ENCODE results near the gene GNAQ.
"Not testable (repeated sequence)": the region's sequence is repeated elsewhere in the genome, so short reads cannot be mapped to it uniquely, and the experiment has no call there.

The GNAQ gene

GRCh38 chr9:78062710-78063109, 31.1 kb upstream of the GNAQ start:
- no peak for TF ChIP-seq CTCF (IDR thresholded peaks at IDR 0.05; ENCODE audit: borderline replicate concordance, insufficient read depth, low read depth, low read length)
- H3K4me3 ChIP-seq (ENCODE audit: low read depth, low read length) = no peak overlapping the region

- H3K4me3 ChIP-seq (ENCODE audit: low read depth, low read length) = not testable (repeated sequence)
Observed at GRCh38 chr9:78054218-78054617, 22.6 kb upstream of the GNAQ start.

- TF ChIP-seq CTCF (IDR thresholded peaks at IDR 0.05; ENCODE audit: borderline replicate concordance, insufficient read depth, low read depth, low read length) = no peak
- no peak overlapping the region for H3K4me3 ChIP-seq (ENCODE audit: low read depth, low read length)
Observed at GRCh38 chr9:78053627-78054026, 22.0 kb upstream of the GNAQ start.

- no peak for TF ChIP-seq CTCF (IDR thresholded peaks at IDR 0.05; ENCODE audit: borderline replicate concordance, insufficient read depth, low read depth, low read length)
- H3K4me3 ChIP-seq (ENCODE audit: low read depth, low read length) = no peak overlapping the region
Observed at GRCh38 chr9:78050421-78050820, 18.8 kb upstream of the GNAQ start.

GRCh38 chr9:78049484-78049883, 17.9 kb upstream of the GNAQ start:
- no peak for TF ChIP-seq CTCF (IDR thresholded peaks at IDR 0.05; ENCODE audit: borderline replicate concordance, insufficient read depth, low read depth, low read length)

GRCh38 chr9:78047106-78047505, 15.5 kb upstream of the GNAQ start:
- H3K4me3 ChIP-seq (ENCODE audit: low read depth, low read length) = no peak overlapping the region
- no peak for TF ChIP-seq CTCF (IDR thresholded peaks at IDR 0.05; ENCODE audit: borderline replicate concordance, insufficient read depth, low read depth, low read length)

More at GRCh38 chr9:78049484-78049883, 17.9 kb upstream of the GNAQ start:
- no peak overlapping the region for H3K4me3 ChIP-seq (ENCODE audit: low read depth, low read length)

- TF ChIP-seq CTCF (IDR thresholded peaks at IDR 0.05; ENCODE audit: borderline replicate concordance, insufficient read depth, low read depth, low read length) = no peak
- no peak overlapping the region for H3K4me3 ChIP-seq (ENCODE audit: low read depth, low read length)
Observed at GRCh38 chr9:78046112-78046511, 14.5 kb upstream of the GNAQ start.

- H3K4me3 ChIP-seq (ENCODE audit: low read depth, low read length) = no peak overlapping the region
- TF ChIP-seq CTCF (IDR thresholded peaks at IDR 0.05; ENCODE audit: borderline replicate concordance, insufficient read depth, low read depth, low read length) = no peak
Observed at GRCh38 chr9:78044886-78045285, 13.3 kb upstream of the GNAQ start.

Measured in GM12875 (cell line).